Tibial nerve (tissue), 4 donors: ENCODE results near the gene ATF4. TPM values are rescaled to one million over a fixed set of nuclear protein-coding genes. Genes with fewer than 3 reads are reported as not detected.
A peak's percentile ranks its signal among the peaks of the same experiment; 100 is the strongest.
"Not testable (repeated sequence)": the region's sequence is repeated elsewhere in the genome, so short reads cannot be mapped to it uniquely, and the experiment has no call there.

Experiments used
- DNase-seq, 2 donors: peaks; one replicate each; pipeline ENCODE4 v3.0.0-alpha.2; 2019; ENCODE audit warnings: low spot score in 2 of 2
- H3K27ac ChIP-seq, 4 donors: fragments of 200-600 bp; sonication (generic) in 3 of 4; one replicate each; pipeline ENCODE4 v1.5.1; 2017 to 2019; ENCODE audit warnings: mild to moderate bottlenecking in 1 of 4
- H3K27me3 ChIP-seq, 2 donors: fragments of 200-600 bp; sonication (generic) in 1 of 2; one replicate each; pipeline versions ENCODE4 v1.5.1 to v1.6.0; 2017 to 2019
- H3K36me3 ChIP-seq, 3 donors: fragments of 200-600 bp; sonication (generic); one replicate each; pipeline ENCODE4 v1.5.1; 2018 to 2019
- H3K4me1 ChIP-seq, 4 donors: fragments of 200-600 bp; sonication (generic) in 3 of 4; one replicate each; pipeline ENCODE4 v1.5.1; 2017 to 2019
- H3K4me3 ChIP-seq, 4 donors: fragments of 200-600 bp; sonication (generic) in 3 of 4; one replicate each; pipeline ENCODE4 v1.5.1; 2017 to 2019; ENCODE audit warnings: mild to moderate bottlenecking in 1 of 4, moderate library complexity in 1 of 4
- H3K9me3 ChIP-seq, 4 donors: fragments of 200-600 bp; sonication (generic) in 3 of 4; one replicate each; pipeline ENCODE4 v1.5.1; 2017 to 2019
- EP300 ChIP-seq, 2 donors: sonication (generic); formaldehyde crosslinking; IDR thresholded peaks; one replicate each; pipeline ENCODE4 v1.6.1; 2017; ENCODE audit warnings: antibody characterized with exemption in 2 of 2, mild to moderate bottlenecking in 1 of 2
- POLR2A ChIP-seq, 2 donors: fragments of 450-650 bp; IDR thresholded peaks; one replicate each; pipeline ENCODE4 v1.6.1; 2017; ENCODE audit warnings: antibody characterized with exemption in 2 of 2, mild to moderate bottlenecking in 2 of 2, moderate library complexity in 2 of 2
- WGBS, 2 donors: methylation state at CpG; one replicate each; pipeline ENCODE4 v1.1.5; 2018; 5-methylcytosine and 5-hydroxymethylcytosine counted together
- total RNA-seq, 4 donors: library from RNA; depleted of rRNA; stranded (reverse); fragments of >200 nt; gene quantifications; one replicate each; pipeline ENCODE4 v1.1.0, GENCODE V29; 2016
- TF ChIP-seq, protein P1 (sequence below), 5 experiments: fragments of 200-600 bp in 3 of 5; fragments of 450-650 bp in 2 of 5; sonication (generic) in 3 of 5; IDR thresholded peaks; one replicate each; pipeline ENCODE4 v1.5.1; 2016 to 2019; ENCODE audit warnings: antibody characterized with exemption in 5 of 5, mild to moderate bottlenecking in 3 of 5, moderate library complexity in 2 of 5

ATF4 gene
- total RNA-seq, 4 donors from 2014 or later: 347 to 405 (median 390) TPM

DNA sequence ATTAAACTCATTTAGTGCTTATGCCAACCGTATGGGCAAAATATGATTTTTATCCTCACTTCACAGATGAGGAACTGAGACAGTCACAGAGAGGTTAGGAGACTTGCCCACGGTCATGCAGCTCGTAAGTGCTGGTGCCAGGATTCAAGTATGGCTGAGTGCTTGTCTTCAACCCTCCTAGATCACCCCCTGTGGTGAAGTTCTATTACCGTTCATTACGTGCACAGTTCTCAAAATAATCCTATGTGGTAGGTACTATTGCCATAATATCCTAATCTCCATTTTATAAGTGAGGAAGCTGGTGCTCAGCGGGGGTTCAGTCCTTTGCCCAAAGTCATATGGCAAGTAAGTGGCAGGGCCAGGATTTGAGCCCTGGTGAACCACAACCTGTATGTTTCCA is 16.7 kb upstream of the ATF4 start:
- Histone ChIP-seq H3K9me3 (no peaks in the 10 kb centered on the region), H3K27ac (peak overlapping the region in 1 of 4 donors; percentile 95), H3K27me3 (no peaks in the 10 kb centered on the region), H3K4me1 (peaks cover 0 to 64% (median 26%) of the 10 kb centered on the region in 4 donors), H3K36me3 (peaks cover 0 to 47% (median 19%) of the 10 kb centered on the region in 3 donors), H3K4me3 (peak overlapping the region; percentile 70 to 97 (median 88))
- TF ChIP-seq EP300 (IDR thresholded peaks at IDR 0.05) (no peak), POLR2A (IDR thresholded peaks at IDR 0.05) (no peak)
- TF ChIP-seq, protein P1, sequence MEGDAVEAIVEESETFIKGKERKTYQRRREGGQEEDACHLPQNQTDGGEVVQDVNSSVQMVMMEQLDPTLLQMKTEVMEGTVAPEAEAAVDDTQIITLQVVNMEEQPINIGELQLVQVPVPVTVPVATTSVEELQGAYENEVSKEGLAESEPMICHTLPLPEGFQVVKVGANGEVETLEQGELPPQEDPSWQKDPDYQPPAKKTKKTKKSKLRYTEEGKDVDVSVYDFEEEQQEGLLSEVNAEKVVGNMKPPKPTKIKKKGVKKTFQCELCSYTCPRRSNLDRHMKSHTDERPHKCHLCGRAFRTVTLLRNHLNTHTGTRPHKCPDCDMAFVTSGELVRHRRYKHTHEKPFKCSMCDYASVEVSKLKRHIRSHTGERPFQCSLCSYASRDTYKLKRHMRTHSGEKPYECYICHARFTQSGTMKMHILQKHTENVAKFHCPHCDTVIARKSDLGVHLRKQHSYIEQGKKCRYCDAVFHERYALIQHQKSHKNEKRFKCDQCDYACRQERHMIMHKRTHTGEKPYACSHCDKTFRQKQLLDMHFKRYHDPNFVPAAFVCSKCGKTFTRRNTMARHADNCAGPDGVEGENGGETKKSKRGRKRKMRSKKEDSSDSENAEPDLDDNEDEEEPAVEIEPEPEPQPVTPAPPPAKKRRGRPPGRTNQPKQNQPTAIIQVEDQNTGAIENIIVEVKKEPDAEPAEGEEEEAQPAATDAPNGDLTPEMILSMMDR (IDR thresholded peaks at IDR 0.05): no peak
- WGBS, 2 donors: 38 to 64% methylated on average over 6 of the region's 6 CpGs
- no peak for DNase-seq

DNA sequence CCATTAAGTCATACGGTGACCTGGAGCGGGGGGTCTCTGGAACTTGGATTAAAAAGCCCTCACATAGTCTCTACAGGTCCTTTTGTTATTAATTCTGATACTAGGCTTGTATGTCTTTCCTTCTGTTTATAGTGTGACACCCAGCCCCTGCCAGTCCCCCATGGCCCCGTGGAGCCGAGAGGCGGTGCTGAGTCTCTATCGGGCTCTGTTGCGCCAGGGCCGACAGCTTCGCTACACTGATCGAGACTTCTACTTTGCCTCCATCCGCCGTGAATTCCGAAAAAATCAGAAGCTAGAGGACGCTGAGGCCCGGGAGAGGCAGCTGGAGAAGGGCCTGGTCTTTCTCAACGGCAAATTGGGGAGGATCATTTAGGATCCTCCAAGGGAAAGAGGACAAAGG is 16.3 kb upstream of the ATF4 start:
- TF ChIP-seq POLR2A (IDR thresholded peaks at IDR 0.05): no peak
- TF ChIP-seq, protein P1 (IDR thresholded peaks at IDR 0.05): no peak
- no peak for TF ChIP-seq EP300 (IDR thresholded peaks at IDR 0.05)
- Histone ChIP-seq H3K4me1 (peaks cover 0 to 61% (median 26%) of the 10 kb centered on the region in 4 donors), H3K9me3 (no peaks in the 10 kb centered on the region), H3K4me3 (no peak overlapping the region), H3K27ac (no peak overlapping the region), H3K27me3 (no peaks in the 10 kb centered on the region), H3K36me3 (peaks cover 0 to 52% (median 19%) of the 10 kb centered on the region in 3 donors)
- DNase-seq: no peak
- WGBS, 2 donors: 89 to 93% methylated on average over 16 of the region's 16 CpGs

DNA sequence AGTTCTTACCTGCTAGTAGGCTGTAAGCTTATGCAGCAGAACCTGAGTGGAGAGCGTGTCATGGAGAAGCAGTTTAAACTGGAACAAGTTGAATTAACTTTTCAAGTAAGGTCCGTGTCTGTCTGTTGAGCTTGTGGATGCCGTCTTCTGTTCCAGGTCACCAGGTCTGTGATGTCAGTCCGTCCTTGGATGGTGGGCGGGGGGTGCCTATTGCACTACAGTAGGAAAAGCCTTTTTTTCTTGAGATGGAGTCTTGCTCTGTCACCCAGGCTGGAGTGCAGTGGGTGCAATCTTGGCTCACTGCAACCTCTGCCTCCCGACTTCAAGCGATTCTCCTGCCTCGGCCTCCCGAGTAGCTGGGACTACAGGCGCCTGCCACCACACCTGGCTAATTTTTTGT is 13.3 kb upstream of the ATF4 start:
- Histone ChIP-seq H3K4me1 (peaks cover 0 to 40% (median 14%) of the 10 kb centered on the region in 4 donors), H3K36me3 (peaks cover 2 to 81% (median 29%) of the 10 kb centered on the region in 3 donors)
- H3K4me3 ChIP-seq, DNase-seq, H3K27me3 ChIP-seq, H3K27ac ChIP-seq, H3K9me3 ChIP-seq: not testable (repeated sequence)
- 69 to 85% methylated on average over 10 of the region's 10 CpGs for WGBS, 2 donors

DNA sequence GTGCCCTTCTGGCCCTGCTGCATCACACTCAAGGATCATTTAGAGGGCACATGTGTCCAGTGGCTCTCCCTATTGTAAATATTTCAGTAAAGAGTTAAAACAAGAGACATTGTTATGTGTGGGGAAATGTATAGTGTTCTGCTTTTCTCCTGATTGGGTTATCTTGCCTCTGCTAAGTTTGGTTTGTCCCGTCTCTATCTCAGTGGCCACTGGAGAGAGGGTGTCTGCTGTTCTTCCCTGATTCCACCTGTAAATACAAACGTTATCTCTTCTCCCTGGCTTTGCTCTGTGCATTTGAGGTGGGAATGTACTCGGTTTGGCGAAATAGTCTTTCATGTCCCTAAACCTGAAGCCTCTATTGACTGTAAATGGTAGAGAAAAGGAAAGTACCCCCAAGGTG is 12.0 kb upstream of the ATF4 start:
- Histone ChIP-seq H3K36me3 (peaks cover 4 to 95% (median 37%) of the 10 kb centered on the region in 3 donors), H3K27me3 (no peaks in the 10 kb centered on the region), H3K4me3 (no peak overlapping the region), H3K4me1 (peaks cover 0 to 34% (median 9%) of the 10 kb centered on the region in 4 donors), H3K9me3 (no peaks in the 10 kb centered on the region), H3K27ac (no peak overlapping the region)
- DNase-seq: no peak
- no peak for TF ChIP-seq EP300 (IDR thresholded peaks at IDR 0.05)
- TF ChIP-seq, protein P1 (IDR thresholded peaks at IDR 0.05): no peak
- 72 to 78% methylated on average over 4 of the region's 4 CpGs for WGBS, 2 donors

DNA sequence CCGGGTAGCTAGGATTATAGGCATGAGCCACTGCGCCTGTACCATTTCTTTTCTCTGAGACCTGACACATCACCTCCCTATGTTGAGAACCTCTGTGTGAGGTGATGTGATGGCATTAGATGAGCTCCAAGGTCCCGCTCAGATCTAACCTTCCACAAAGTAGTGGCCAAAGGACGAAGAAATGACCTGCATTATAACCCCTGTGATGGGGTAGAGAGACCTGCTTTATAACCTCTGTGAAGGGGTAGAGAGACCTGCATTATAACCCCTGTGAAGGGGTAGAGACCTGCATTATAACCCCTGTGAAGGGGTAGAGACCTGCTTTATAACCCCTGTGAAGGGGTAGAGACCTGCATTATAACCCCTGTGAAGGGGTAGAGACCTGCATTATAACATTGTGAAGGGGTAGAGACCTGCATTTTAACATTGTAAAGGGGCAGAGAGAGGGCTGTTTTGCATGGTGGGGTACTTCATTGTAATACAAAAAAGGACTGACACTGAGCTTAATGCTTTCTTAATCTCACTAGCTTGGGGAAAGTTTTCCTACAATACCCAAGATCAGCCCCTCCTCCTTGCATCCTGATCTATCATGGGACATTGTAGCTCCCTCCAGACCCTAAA is 9.7 kb upstream of the ATF4 start:
- H3K9me3 ChIP-seq: no peaks in the 10 kb centered on the region
- H3K4me3 ChIP-seq: no peak overlapping the region
- no peak for DNase-seq
- no peaks in the 10 kb centered on the region for H3K27me3 ChIP-seq
- no peak overlapping the region for H3K27ac ChIP-seq
- peaks cover 0 to 23% (median 0%) of the 10 kb centered on the region in 4 donors for H3K4me1 ChIP-seq
- TF ChIP-seq, protein P1 (IDR thresholded peaks at IDR 0.05): no peak
- TF ChIP-seq POLR2A (IDR thresholded peaks at IDR 0.05) (no peak), EP300 (IDR thresholded peaks at IDR 0.05) (no peak)
- WGBS, 2 donors: 89 to 95% methylated on average over 4 of the region's 4 CpGs
- peaks cover 4 to 100% (median 36%) of the 10 kb centered on the region in 3 donors for H3K36me3 ChIP-seq
